Heart left ventricle (tissue), 16 donors: ENCODE results near the gene SERPINI2. TPM values are rescaled to one million over a fixed set of nuclear protein-coding genes. Genes with fewer than 3 reads are reported as not detected.

Experiments
- ATAC-seq, 4 donors: fragments of 200-7000 bp; cut with Tn5 transposase; one replicate each; pipeline ENCODE4 v1.9.1; 2020 to 2022; ENCODE audit warnings: moderate library complexity in 4 of 4, mild to moderate bottlenecking in 3 of 4, moderate number of reproducible peaks in 1 of 4
- DNase-seq, 5 donors: peaks; one replicate each; pipeline ENCODE4 v3.0.0-alpha.2; 2020
- H3K27ac ChIP-seq, 12 donors: fragments of 200-600 bp; sonication (generic) in 4 of 12; one replicate each; pipeline versions ENCODE4 v1.5.0 to v1.8.0; 2016 to 2022; ENCODE audit warnings: mild to moderate bottlenecking in 2 of 12
- H3K27me3 ChIP-seq, 9 donors: fragments of 200-600 bp; sonication (generic) in 2 of 9; one replicate each; pipeline versions ENCODE4 v1.5.1 to v1.8.0; 2016 to 2022; ENCODE audit warnings: mild to moderate bottlenecking in 3 of 9
- H3K36me3 ChIP-seq, 9 donors: fragments of 200-600 bp; sonication (generic) in 2 of 9; one replicate each; pipeline versions ENCODE4 v1.5.0 to v1.8.0; 2018 to 2022; ENCODE audit warnings: mild to moderate bottlenecking in 2 of 9
- H3K4me1 ChIP-seq, 12 donors: fragments of 200-600 bp; sonication (generic) in 4 of 12; one replicate each; pipeline versions ENCODE4 v1.5.0 to v1.8.0; 2016 to 2022; ENCODE audit warnings: mild to moderate bottlenecking in 3 of 12
- H3K4me3 ChIP-seq, 12 donors: fragments of 200-600 bp; sonication (generic) in 4 of 12; one replicate each; pipeline versions ENCODE4 v1.5.0 to v1.8.0; 2017 to 2022; ENCODE audit warnings: mild to moderate bottlenecking in 9 of 12, moderate library complexity in 4 of 12
- H3K9me3 ChIP-seq, 12 donors: fragments of 200-600 bp; sonication (generic) in 4 of 12; one replicate each; pipeline versions ENCODE4 v1.5.0 to v1.8.0; 2016 to 2022; ENCODE audit warnings: mild to moderate bottlenecking in 1 of 12
- CTCF ChIP-seq, 12 donors: fragments of 200-600 bp; sonication (generic) in 4 of 12; IDR thresholded peaks; one replicate each; pipeline versions ENCODE4 v1.5.0 to v1.8.0; 2018 to 2022; ENCODE audit warnings: antibody characterized with exemption in 12 of 12, mild to moderate bottlenecking in 5 of 12
- POLR2A ChIP-seq, 2 donors: fragments of 450-650 bp; IDR thresholded peaks; one replicate each; pipeline ENCODE4 v1.6.1; 2017; ENCODE audit warnings: antibody characterized with exemption in 2 of 2, mild to moderate bottlenecking in 2 of 2, moderate library complexity in 2 of 2
- WGBS, 4 donors: extraction: QIAGEN DNeasy Blood & Tissue Kit in 2 of 4; methylation state at CpG; one replicate each; pipeline versions ENCODE4 v1.1.5 to v1.1.7; 2013 to 2018; 5-methylcytosine and 5-hydroxymethylcytosine counted together
- intact Hi-C, 10 donors: fragments of 100-400 bp; cut with DNase I; formaldehyde crosslinking; loops; one replicate each; pipeline versions ENCODE4 v1.11.1 to v1.14.2; 2022
- long read RNA-seq, 3 donors: library from polyadenylated mRNA; unstranded; transcript quantifications; one replicate each; pipeline ENCODE4 v2.0.0, GENCODE V29; 2020 to 2021
- polyA plus RNA-seq, 2 donors: library from polyadenylated mRNA; stranded (reverse); fragments of 200-250 nt; gene quantifications; one replicate each; pipeline ENCODE4 v1.2.3, GENCODE V29; 2013
- total RNA-seq, 9 donors: library from RNA; depleted of rRNA in 2 of 9; stranded (reverse); fragments of >200 nt in 2 of 9; fragmentation: NEBNext Ultra II Directional in 3 of 9; extraction: Animal tissue kit (Norgen Biotek cat#: 25700) in 3 of 9; gene quantifications; one replicate each; pipeline versions ENCODE4 v1.1.0 to v1.2.4, GENCODE V29; 2016 to 2023
- donor health status: ischemic (EF 13 %, LVEDD 7.1; RV severe dilation, severe dysfunction).
- donor health status: healthy with polysubstance abuse.
- donor health status: DM: no; HTN: yes; CAD: no.
- donor health status: DM: no; HTN: no; CAD: no.
- donor health status: ischemic (EF 25% LVEDD 6.9; RV normal size, moderate dysfunction).
- donor health status: ischemic (EF 25% LVEDD 5.7; RV mildly dilated, moderate dysfunction).
- donor health status: healthy.
- donor health status: DM: yes; HTN: yes; CAD: no.
- donor health status: ischemic (EF 35%, LVEDD 5.7; RV mildly dilated, moderate dysfunction).
- donor health status: nonischemic (EF 11% LVEDD 7.7; RV severe dilation, severe dysfunction).
- donor health status: DM: yes; HTN: yes; CAD: no.
- donor health status: PGD.
- donor health status: ischemic (EF 29% LVEDD 5.4; RV normal size, mild dysfunction).
- donor health status: nonischemic (EF 23%, LVEDD 6.1; RV moderate dilation, normal function).

SERPINI2 gene
- total RNA-seq (under 1 TPM in 1 of 9 donors, not detected in 8; 0.58 TPM), polyA plus RNA-seq (under 1 TPM in 1 of 2 donors, not detected in 1; 0.30 TPM)
- long read RNA-seq, donor 1: 0 reads
- long read RNA-seq, donor 2: 0 reads
- long read RNA-seq, donor 3: 0 reads

- Histone ChIP-seq H3K9me3 (no peaks in the 10 kb centered on the region), H3K27ac (no peak within 1 kb of the TSS), H3K4me3 (no peak within 1 kb of the TSS), H3K27me3 (no peaks in the 10 kb centered on the region), H3K36me3 (no peaks in the 10 kb centered on the region), H3K4me1 (no peaks in the 10 kb centered on the region)
- WGBS, 4 donors: 78 to 94% (median 86%) methylated on average over 4 of the region's 4 CpGs
- intact Hi-C loops: no loop called here
- ATAC-seq: no peak
- no peak for DNase-seq
- TF ChIP-seq CTCF (IDR thresholded peaks at IDR 0.05): no peak
- TF ChIP-seq POLR2A (IDR thresholded peaks at IDR 0.05): no peak
Measured at GRCh38 chr3:167473863-167474262, at the start of gene SERPINI2. Gene SERPINI2 (minus strand): TSS chr3:167474042. CDS start chr3:167471834, 2,208 bp downstream.

- TF ChIP-seq POLR2A (IDR thresholded peaks at IDR 0.05): no peak
- no peak for TF ChIP-seq CTCF (IDR thresholded peaks at IDR 0.05)
- Histone ChIP-seq H3K9me3 (peaks cover 0 to 19% (median 0%) of the 10 kb centered on the region in 12 donors), H3K4me3 (no peak overlapping the region), H3K36me3 (no peaks in the 10 kb centered on the region), H3K4me1 (no peaks in the 10 kb centered on the region), H3K27me3 (no peaks in the 10 kb centered on the region), H3K27ac (no peak overlapping the region)
- DNase-seq: no peak
- no peak for ATAC-seq
- intact Hi-C loops: no loop called here
Measured at GRCh38 chr3:167521006-167521355, 47.1 kb upstream of the SERPINI2 start.

GRCh38 chr3:167520266-167521005 is 46.6 kb upstream of the SERPINI2 start:
- TF ChIP-seq POLR2A (IDR thresholded peaks at IDR 0.05) (no peak), CTCF (IDR thresholded peaks at IDR 0.05) (no peak)
- H3K27me3 ChIP-seq: no peaks in the 10 kb centered on the region
- no peak overlapping the region for H3K4me3 ChIP-seq
- no peaks in the 10 kb centered on the region for H3K4me1 ChIP-seq
- no peak for ATAC-seq
- H3K27ac ChIP-seq: no peak overlapping the region
- 92 to 97% (median 95%) methylated on average over 2 of the region's 2 CpGs for WGBS, 4 donors
- no peak for DNase-seq
- H3K36me3 ChIP-seq: no peaks in the 10 kb centered on the region
- H3K9me3 ChIP-seq: peaks cover 0 to 19% (median 0%) of the 10 kb centered on the region in 12 donors
- intact Hi-C loops: no loop called here

GRCh38 chr3:167507954-167508353 is 34.1 kb upstream of the SERPINI2 start:
- no peak for DNase-seq
- intact Hi-C loops: no loop called here

More at GRCh38 chr3:167507954-167508353, 34.1 kb upstream of the SERPINI2 start:
- Histone ChIP-seq H3K27ac (no peak overlapping the region), H3K36me3 (no peaks in the 10 kb centered on the region), H3K9me3 (no peaks in the 10 kb centered on the region), H3K4me3 (no peak overlapping the region), H3K27me3 (no peaks in the 10 kb centered on the region), H3K4me1 (no peaks in the 10 kb centered on the region)
- no peak for TF ChIP-seq CTCF (IDR thresholded peaks at IDR 0.05)
- no peak for TF ChIP-seq POLR2A (IDR thresholded peaks at IDR 0.05)
- WGBS, 4 donors: 78 to 95% (median 89%) methylated on average over 1 of the region's 1 CpG
- ATAC-seq: no peak
